Neural cell (in vitro differentiated cells): ENCODE measurements around the gene ANKS3. TPM values are rescaled to one million over a fixed set of nuclear protein-coding genes. Genes with fewer than 3 reads are reported as not detected.

Experiments
- H2AFZ ChIP-seq: fragments of 200-600, 300-800 bp; sonication (generic), shearing (Covaris generic); 2 replicates; pipeline ENCODE4 v1.6.0; 2014; ENCODE audit warnings: low read depth, mild to moderate bottlenecking, antibody characterized with exemption, low read length, moderate library complexity
- H3F3A ChIP-seq: fragments of 200-600 bp; shearing (Covaris generic); 2 replicates; pipeline ENCODE4 v1.6.1; 2016; ENCODE audit warnings: mild to moderate bottlenecking, moderate library complexity, mixed read lengths, antibody characterized with exemption, low read length; ENCODE audit not compliant: insufficient read depth, poor library complexity, severe bottlenecking
- H3K27ac ChIP-seq: fragments of 200-600, 300-800 bp; sonication (generic), shearing (Covaris generic); 2 replicates; pipeline ENCODE4 v1.5.1; 2014; ENCODE audit warnings: mild to moderate bottlenecking, low read length, moderate library complexity
- H3K27me3 ChIP-seq: fragments of 300-800, 200-600 bp; sonication (generic), shearing (Covaris generic); 2 replicates; pipeline ENCODE4 v1.6.0; 2014; ENCODE audit warnings: mild to moderate bottlenecking, low read depth, low read length, moderate library complexity; ENCODE audit not compliant: insufficient read depth
- H3K36me3 ChIP-seq: fragments of 300-800, 200-600 bp; sonication (generic), shearing (Covaris generic); 2 replicates; pipeline ENCODE4 v1.5.1; 2014; ENCODE audit warnings: mild to moderate bottlenecking, antibody characterized with exemption, low read length, moderate library complexity; ENCODE audit not compliant: insufficient read depth
- H3K4me2 ChIP-seq: fragments of 300-800, 200-600 bp; sonication (generic), shearing (Covaris generic); 2 replicates; pipeline ENCODE4 v1.6.0; 2014; ENCODE audit warnings: mild to moderate bottlenecking, low read length
- H3K4me3 ChIP-seq: fragments of 300-800, 200-600 bp; sonication (generic), shearing (Covaris generic); 2 replicates; pipeline ENCODE4 v1.5.1; 2014; ENCODE audit warnings: mild to moderate bottlenecking, low read length, moderate library complexity
- H3K79me2 ChIP-seq: fragments of 200-600 bp; shearing (Covaris generic); replicated peaks from 2 replicates; pipeline ENCODE4 v1.6.0; 2014; ENCODE audit warnings: mild to moderate bottlenecking, low read length, moderate library complexity; ENCODE audit not compliant: insufficient read depth
- H3K9ac ChIP-seq: fragments of 300-800, 200-600 bp; sonication (generic), shearing (Covaris generic); 2 replicates; pipeline ENCODE4 v1.6.1; 2016; ENCODE audit warnings: mild to moderate bottlenecking, low read length, mixed read lengths
- H3K9me2 ChIP-seq: fragments of 200-600 bp; shearing (Covaris generic); 2 replicates; pipeline ENCODE4 v1.6.1; 2016; ENCODE audit warnings: mild to moderate bottlenecking, low read length, mixed read lengths; ENCODE audit not compliant: insufficient read depth
- H3K9me3 ChIP-seq: fragments of 200-600, 300-800 bp; sonication (generic), shearing (Covaris generic); 2 replicates; pipeline ENCODE4 v1.6.1; 2016; ENCODE audit warnings: mild to moderate bottlenecking, mixed run types, low read length, moderate library complexity, mixed read lengths
- H4K20me1 ChIP-seq: fragments of 200-600 bp; shearing (Covaris generic); 2 replicates; pipeline ENCODE4 v1.6.1; 2016; ENCODE audit warnings: mild to moderate bottlenecking, mixed run types; ENCODE audit not compliant: insufficient read depth
- EP300 ChIP-seq: fragments of 450-650 bp; conservative IDR thresholded peaks from 2 replicates; pipeline ENCODE4 v1.6.1; 2014; ENCODE audit warnings: antibody characterized with exemption, mild to moderate bottlenecking, moderate library complexity; ENCODE audit not compliant: poor library complexity, severe bottlenecking
- EZH2 ChIP-seq: fragments of 200-600, 300-800 bp; shearing (Covaris generic), sonication (generic); IDR thresholded peaks from 2 replicates; pipeline ENCODE4 v1.6.1; 2014; ENCODE audit warnings: antibody characterized with exemption, low read length, borderline replicate concordance, mild to moderate bottlenecking; ENCODE audit not compliant: insufficient read depth, poor library complexity, severe bottlenecking
- MXI1 ChIP-seq: fragments of 450-650 bp; conservative IDR thresholded peaks from 2 replicates; pipeline ENCODE4 v1.6.1; 2014; ENCODE audit warnings: antibody characterized with exemption, mild to moderate bottlenecking; ENCODE audit not compliant: poor library complexity, severe bottlenecking
- POLR2AphosphoS5 ChIP-seq: IDR thresholded peaks from 2 replicates; pipeline ENCODE4 v1.6.1; 2012
- RAD21 ChIP-seq: fragments of 450-650 bp; conservative IDR thresholded peaks from 2 replicates; pipeline ENCODE4 v1.6.1; 2014; ENCODE audit warnings: antibody characterized with exemption, mild to moderate bottlenecking, moderate library complexity
- SMC3 ChIP-seq: fragments of 450-650 bp; conservative IDR thresholded peaks from 2 replicates; pipeline ENCODE4 v1.6.1; 2014; ENCODE audit warnings: antibody characterized with exemption, mild to moderate bottlenecking, moderate library complexity; ENCODE audit not compliant: poor library complexity
- TAF1 ChIP-seq: IDR thresholded peaks from 2 replicates; pipeline ENCODE4 v1.6.1; 2012; ENCODE audit warnings: low read depth
- polyA plus RNA-seq: library from polyadenylated mRNA; depleted of rRNA; stranded (reverse); fragments of >200 nt; gene quantifications from 2 replicates; pipeline ENCODE4 v1.2.3, GENCODE V29; 2014
- TF ChIP-seq, protein P1 (sequence below): fragments of 450-650 bp; IDR thresholded peaks from 2 replicates; pipeline ENCODE4 v1.5.1; 2014; ENCODE audit warnings: antibody characterized with exemption, mild to moderate bottlenecking, moderate library complexity; ENCODE audit not compliant: poor library complexity, severe bottlenecking
- TF ChIP-seq, protein P2 (sequence below): IDR thresholded peaks from 2 replicates; pipeline ENCODE4 v1.6.1; 2012; ENCODE audit warnings: borderline replicate concordance

Gene ANKS3
- polyA plus RNA-seq, 1 donor from 2014 or later = 53.9 TPM

DNA sequence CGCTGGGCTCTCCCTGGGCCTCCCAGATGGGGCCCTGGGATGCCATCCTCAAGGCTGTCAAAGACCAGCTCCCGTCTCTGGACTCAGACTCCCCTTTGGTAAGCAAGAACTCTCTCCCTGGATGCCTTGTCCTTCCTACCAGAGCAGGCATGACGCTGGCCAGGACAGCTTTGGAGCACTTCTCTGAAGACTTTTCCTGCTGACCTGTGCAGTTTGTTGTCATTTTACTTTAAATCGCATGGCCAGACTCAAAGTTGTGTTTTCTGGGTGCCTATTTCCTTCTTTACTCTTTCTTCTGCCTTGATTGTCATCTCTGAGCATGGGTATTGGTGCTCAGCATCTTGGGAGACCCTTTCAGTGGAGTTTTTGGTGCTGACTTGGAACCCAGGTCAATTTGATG is 2.5 kb upstream of the ANKS3 start:
- TF ChIP-seq RAD21 (no peak), SMC3 (no peak), POLR2AphosphoS5 (no peak), TAF1 (no peak), EZH2 (no peak)
- Histone ChIP-seq H3K4me2 (no peak overlapping the region), H3K9me2 (no peaks in the 10 kb centered on the region)

DNA sequence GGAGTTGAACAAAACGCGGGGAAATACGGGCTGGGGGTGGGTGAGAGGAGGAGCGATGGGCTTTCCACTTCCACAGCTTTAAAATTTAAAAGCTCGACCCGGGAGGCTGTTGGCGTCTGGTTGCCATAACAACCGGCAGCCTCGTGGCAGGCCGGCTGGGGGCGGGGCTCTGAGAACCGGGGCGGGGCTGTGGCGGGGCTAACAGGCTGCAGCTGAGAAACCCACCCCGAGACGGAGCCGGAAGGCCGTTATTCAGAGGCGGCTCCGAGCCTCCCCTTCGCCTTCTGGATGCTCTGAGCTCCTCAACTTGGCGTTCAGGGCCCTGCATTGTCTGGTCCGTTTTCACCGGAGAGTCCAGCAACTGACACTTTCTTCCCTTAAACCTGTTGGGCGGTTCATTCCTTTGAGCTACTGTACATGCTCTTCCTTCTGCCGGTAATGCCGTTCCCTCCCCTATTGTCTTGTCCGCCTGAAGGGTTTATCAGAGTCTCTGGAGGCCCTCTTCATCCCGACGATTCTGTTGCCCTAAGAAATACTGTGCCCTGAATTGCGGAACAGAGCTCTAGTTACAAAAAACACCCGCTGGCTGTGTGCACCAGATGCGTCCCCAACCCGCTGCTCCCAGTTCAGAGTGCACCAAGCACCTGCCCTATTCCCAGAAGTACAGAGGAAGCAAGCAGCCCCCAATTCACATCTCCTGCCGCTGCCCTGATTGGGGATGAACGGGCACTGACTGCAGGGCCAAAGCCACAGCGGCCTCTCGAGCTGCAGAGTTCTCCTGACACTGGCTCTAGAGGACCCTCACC is 862 bp upstream of the ANKS3 start:
- H2AFZ ChIP-seq = peak overlapping the region; percentile 93
- H3K4me3 ChIP-seq = peak overlapping the region; percentile 93
- H3K79me2 ChIP-seq = peaks cover 14% of the 10 kb centered on the region
- H3K9me2 ChIP-seq = no peaks in the 10 kb centered on the region
- peak overlapping the region; percentile 78 for H3K4me2 ChIP-seq
- TF ChIP-seq, protein P1, sequence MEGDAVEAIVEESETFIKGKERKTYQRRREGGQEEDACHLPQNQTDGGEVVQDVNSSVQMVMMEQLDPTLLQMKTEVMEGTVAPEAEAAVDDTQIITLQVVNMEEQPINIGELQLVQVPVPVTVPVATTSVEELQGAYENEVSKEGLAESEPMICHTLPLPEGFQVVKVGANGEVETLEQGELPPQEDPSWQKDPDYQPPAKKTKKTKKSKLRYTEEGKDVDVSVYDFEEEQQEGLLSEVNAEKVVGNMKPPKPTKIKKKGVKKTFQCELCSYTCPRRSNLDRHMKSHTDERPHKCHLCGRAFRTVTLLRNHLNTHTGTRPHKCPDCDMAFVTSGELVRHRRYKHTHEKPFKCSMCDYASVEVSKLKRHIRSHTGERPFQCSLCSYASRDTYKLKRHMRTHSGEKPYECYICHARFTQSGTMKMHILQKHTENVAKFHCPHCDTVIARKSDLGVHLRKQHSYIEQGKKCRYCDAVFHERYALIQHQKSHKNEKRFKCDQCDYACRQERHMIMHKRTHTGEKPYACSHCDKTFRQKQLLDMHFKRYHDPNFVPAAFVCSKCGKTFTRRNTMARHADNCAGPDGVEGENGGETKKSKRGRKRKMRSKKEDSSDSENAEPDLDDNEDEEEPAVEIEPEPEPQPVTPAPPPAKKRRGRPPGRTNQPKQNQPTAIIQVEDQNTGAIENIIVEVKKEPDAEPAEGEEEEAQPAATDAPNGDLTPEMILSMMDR = no peak
- TF ChIP-seq SMC3 = peak; percentile 18
- TF ChIP-seq RAD21 = peak; percentile 15
- TF ChIP-seq, protein P2, sequence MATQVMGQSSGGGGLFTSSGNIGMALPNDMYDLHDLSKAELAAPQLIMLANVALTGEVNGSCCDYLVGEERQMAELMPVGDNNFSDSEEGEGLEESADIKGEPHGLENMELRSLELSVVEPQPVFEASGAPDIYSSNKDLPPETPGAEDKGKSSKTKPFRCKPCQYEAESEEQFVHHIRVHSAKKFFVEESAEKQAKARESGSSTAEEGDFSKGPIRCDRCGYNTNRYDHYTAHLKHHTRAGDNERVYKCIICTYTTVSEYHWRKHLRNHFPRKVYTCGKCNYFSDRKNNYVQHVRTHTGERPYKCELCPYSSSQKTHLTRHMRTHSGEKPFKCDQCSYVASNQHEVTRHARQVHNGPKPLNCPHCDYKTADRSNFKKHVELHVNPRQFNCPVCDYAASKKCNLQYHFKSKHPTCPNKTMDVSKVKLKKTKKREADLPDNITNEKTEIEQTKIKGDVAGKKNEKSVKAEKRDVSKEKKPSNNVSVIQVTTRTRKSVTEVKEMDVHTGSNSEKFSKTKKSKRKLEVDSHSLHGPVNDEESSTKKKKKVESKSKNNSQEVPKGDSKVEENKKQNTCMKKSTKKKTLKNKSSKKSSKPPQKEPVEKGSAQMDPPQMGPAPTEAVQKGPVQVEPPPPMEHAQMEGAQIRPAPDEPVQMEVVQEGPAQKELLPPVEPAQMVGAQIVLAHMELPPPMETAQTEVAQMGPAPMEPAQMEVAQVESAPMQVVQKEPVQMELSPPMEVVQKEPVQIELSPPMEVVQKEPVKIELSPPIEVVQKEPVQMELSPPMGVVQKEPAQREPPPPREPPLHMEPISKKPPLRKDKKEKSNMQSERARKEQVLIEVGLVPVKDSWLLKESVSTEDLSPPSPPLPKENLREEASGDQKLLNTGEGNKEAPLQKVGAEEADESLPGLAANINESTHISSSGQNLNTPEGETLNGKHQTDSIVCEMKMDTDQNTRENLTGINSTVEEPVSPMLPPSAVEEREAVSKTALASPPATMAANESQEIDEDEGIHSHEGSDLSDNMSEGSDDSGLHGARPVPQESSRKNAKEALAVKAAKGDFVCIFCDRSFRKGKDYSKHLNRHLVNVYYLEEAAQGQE = no peak
- no peak for TF ChIP-seq TAF1
- no peak for TF ChIP-seq EP300
- TF ChIP-seq MXI1 = peak; percentile 84
- no peak for TF ChIP-seq EZH2
- H3K27ac ChIP-seq = peak overlapping the region; percentile 57
- peak overlapping the region; percentile 82 for H3K9ac ChIP-seq
- no peaks in the 10 kb centered on the region for H3K36me3 ChIP-seq
- H4K20me1 ChIP-seq = no peaks in the 10 kb centered on the region
- no peaks in the 10 kb centered on the region for H3K27me3 ChIP-seq
- no peaks in the 10 kb centered on the region for H3F3A ChIP-seq
- no peaks in the 10 kb centered on the region for H3K9me3 ChIP-seq

More for the DNA sequence above, 2.5 kb upstream of the ANKS3 start:
- H3K27me3 ChIP-seq = no peaks in the 10 kb centered on the region
- no peaks in the 10 kb centered on the region for H3K9me3 ChIP-seq
- no peaks in the 10 kb centered on the region for H4K20me1 ChIP-seq
- H3F3A ChIP-seq = no peaks in the 10 kb centered on the region
- no peak overlapping the region for H2AFZ ChIP-seq
- H3K27ac ChIP-seq = no peak overlapping the region
- H3K4me3 ChIP-seq = no peak overlapping the region
- H3K79me2 ChIP-seq = peaks cover 14% of the 10 kb centered on the region
- no peak overlapping the region for H3K9ac ChIP-seq
- H3K36me3 ChIP-seq = no peaks in the 10 kb centered on the region
